HCT116 (cell line): Measurements from ENCODE around the gene TRAPPC14. TPM values are rescaled to one million over a fixed set of nuclear protein-coding genes. Genes with fewer than 3 reads are reported as not detected.

Experiments
- ATAC-seq: fragments of 200-7000 bp; cut with Tn5 transposase; 2 replicates; pipeline ENCODE4 v1.9.1; 2020; ENCODE audit warnings: mild to moderate bottlenecking, moderate library complexity
- BruUV-seq: library from RNA; stranded (reverse); fragments of 400-500 nt; replicated peaks from 2 replicates; lab custom pipeline; 2021; lab: Mats Ljungman, UMichigan
- CTCF ChIA-PET: fragments of 300-600 bp; sonication (Branson Sonifier 250); formaldehyde crosslinking; loops from one replicate; lab custom pipeline; 2021; ENCODE audit warnings: antibody characterized with exemption; lab: Charles Lee
- POLR2A ChIA-PET: fragments of 300-600, 350-600 bp; sonication (Branson Sonifier 250); formaldehyde crosslinking; loops from one replicate; lab custom pipeline; 2021; ENCODE audit warnings: antibody characterized with exemption; lab: Charles Lee
- RAD21 ChIA-PET, 2 experiments: fragments of 300-600 bp; sonication (Branson Sonifier 250); formaldehyde crosslinking; loops; one replicate each; lab custom pipeline; 2023; ENCODE audit warnings: low total read pairs in 2 of 2; ENCODE audit not compliant: uncharacterized antibody in 2 of 2, unreplicated experiment in 2 of 2, low non-redundant PET in 1 of 2; lab: Charles Lee
- DNase-seq: peaks from one replicate; pipeline ENCODE4 v3.0.0-alpha.2; 2010; ENCODE audit warnings: low read depth, low spot score
- H2AFZ ChIP-seq: fragments of 200-600 bp; shearing (Covaris generic), sonication (generic); 2 replicates; pipeline ENCODE4 v1.6.1; 2017; ENCODE audit warnings: low read depth, mixed run types, mixed read lengths, antibody characterized with exemption, low read length; ENCODE audit not compliant: poor library complexity, severe bottlenecking
- H3K27ac ChIP-seq: 2 replicates; pipeline ENCODE4 v1.5.1; 2012; ENCODE audit warnings: low read depth, low read length
- H3K27me3 ChIP-seq: fragments of 200-600 bp; sonication (generic); 2 replicates; pipeline ENCODE4 v1.6.1; 2016; ENCODE audit warnings: mixed run types, low read length, mixed read lengths; ENCODE audit not compliant: insufficient read depth
- H3K36me3 ChIP-seq, 2 experiments: fragments of 200-500 bp in 1 of 2; fragments of 200-600 bp in 1 of 2; sonication (Bioruptor generic) in 1 of 2; sonication (generic) in 1 of 2; 2 replicates each; pipeline versions ENCODE4 v1.5.1 to v1.6.1; 2014 to 2016; ENCODE audit warnings: low read length in 2 of 2, inconsistent platforms in 1 of 2, mixed read lengths in 1 of 2, mixed run types in 1 of 2; ENCODE audit not compliant: insufficient read depth in 2 of 2, control insufficient read depth in 1 of 2
- H3K4me1 ChIP-seq, 2 experiments: fragments of 200-600 bp in 1 of 2; sonication (generic) in 1 of 2; 2 replicates each; pipeline versions ENCODE4 v1.5.1 to v1.6.1; 2012 to 2017; ENCODE audit warnings: low read length in 2 of 2, inconsistent platforms in 1 of 2, mild to moderate bottlenecking in 1 of 2, mixed read lengths in 1 of 2, mixed run types in 1 of 2, moderate library complexity in 1 of 2; ENCODE audit not compliant: insufficient read depth in 2 of 2, control insufficient read depth in 1 of 2
- H3K4me2 ChIP-seq: fragments of 200-600 bp; sonication (generic); 2 replicates; pipeline ENCODE4 v1.6.1; 2017; ENCODE audit warnings: mixed run types, low read length, mixed read lengths
- H3K4me3 ChIP-seq, 2 experiments: fragments of 200-600 bp in 1 of 2; sonication (generic) in 1 of 2; replicated peaks in 1 of 2; 2 replicates each; pipeline ENCODE4 v1.5.1; 2011 to 2016; ENCODE audit warnings: low read length in 2 of 2, control low read depth in 1 of 2, low read depth in 1 of 2, mild to moderate bottlenecking in 1 of 2, mixed read lengths in 1 of 2, mixed run types in 1 of 2
- H3K79me2 ChIP-seq: fragments of 200-600 bp; sonication (generic); 2 replicates; pipeline ENCODE4 v1.6.1; 2017; ENCODE audit warnings: mild to moderate bottlenecking, mixed run types, low read length, moderate library complexity, mixed read lengths; ENCODE audit not compliant: insufficient read depth
- H3K9ac ChIP-seq: fragments of 200-600 bp; sonication (generic); 2 replicates; pipeline ENCODE4 v1.6.1; 2016; ENCODE audit warnings: low read length, mixed read lengths
- H3K9me2 ChIP-seq: fragments of 200-600 bp; sonication (generic), shearing (Covaris generic); 2 replicates; pipeline ENCODE4 v1.6.1; 2017; ENCODE audit warnings: mixed run types, mild to moderate bottlenecking, moderate library complexity; ENCODE audit not compliant: insufficient read depth
- H3K9me3 ChIP-seq, 2 experiments: fragments of 200-500 bp in 1 of 2; fragments of 200-600 bp in 1 of 2; sonication (Bioruptor generic) in 1 of 2; sonication (generic) in 1 of 2; 2 replicates each; pipeline ENCODE4 v1.6.1; 2014 to 2017; ENCODE audit warnings: low read length in 2 of 2, mixed read lengths in 2 of 2, inconsistent platforms in 1 of 2, low read depth in 1 of 2, mild to moderate bottlenecking in 1 of 2, mixed run types in 1 of 2, moderate library complexity in 1 of 2; ENCODE audit not compliant: control insufficient read depth in 1 of 2, insufficient read depth in 1 of 2
- H4K20me1 ChIP-seq: fragments of 200-600 bp; sonication (generic), shearing (Covaris generic); 2 replicates; pipeline ENCODE4 v1.6.1; 2017; ENCODE audit warnings: mixed run types, mild to moderate bottlenecking, moderate library complexity; ENCODE audit not compliant: insufficient read depth
- CEBPB ChIP-seq: IDR thresholded peaks from 2 replicates; pipeline ENCODE4 v1.6.1; 2012; ENCODE audit warnings: low read depth
- CTCF ChIP-seq, 3 experiments: fragments of 200-600 bp in 1 of 3; sonication (generic) in 1 of 3; IDR thresholded peaks in 2 of 3; conservative IDR thresholded peaks in 1 of 3; 2 replicates each; pipeline ENCODE4 v1.5.1; 2012 to 2017; ENCODE audit warnings: low read depth in 2 of 3, low read length in 2 of 3, antibody characterized with exemption in 1 of 3, borderline replicate concordance in 1 of 3, control low read depth in 1 of 3, mild to moderate bottlenecking in 1 of 3, mixed read lengths in 1 of 3, mixed run types in 1 of 3, moderate library complexity in 1 of 3; ENCODE audit not compliant: insufficient read depth in 1 of 3
- EGR1 ChIP-seq: IDR thresholded peaks from 2 replicates; pipeline ENCODE4 v1.6.1; 2012; ENCODE audit warnings: low read depth
- ELF1 ChIP-seq: IDR thresholded peaks from 2 replicates; pipeline ENCODE4 v1.6.1; 2012; ENCODE audit warnings: low read depth, borderline replicate concordance
- FOSL1 ChIP-seq: IDR thresholded peaks from 2 replicates; pipeline ENCODE4 v1.6.1; 2012; ENCODE audit warnings: low read depth
- JUND ChIP-seq: IDR thresholded peaks from 2 replicates; pipeline ENCODE4 v1.6.1; 2012
- RAD21 ChIP-seq: IDR thresholded peaks from 2 replicates; pipeline ENCODE4 v1.6.1; 2012; ENCODE audit warnings: low read depth, mild to moderate bottlenecking
- SP1 ChIP-seq: IDR thresholded peaks from 2 replicates; pipeline ENCODE4 v1.6.1; 2012; ENCODE audit warnings: low read depth
- TCF7L2 ChIP-seq: IDR thresholded peaks from 2 replicates; pipeline ENCODE4 v1.7.0; 2011; ENCODE audit warnings: borderline replicate concordance, inconsistent platforms; ENCODE audit not compliant: insufficient read depth, insufficient read length; ENCODE audit errors: extremely low read depth
- YY1 ChIP-seq: IDR thresholded peaks from 2 replicates; pipeline ENCODE4 v1.6.1; 2011; ENCODE audit warnings: low read length, low read depth, moderate library complexity, mild to moderate bottlenecking; ENCODE audit not compliant: insufficient replicate concordance; ENCODE audit errors: extremely low read depth
- ZNF274 ChIP-seq: fragments of 200-500 bp; sonication (Bioruptor generic); IDR thresholded peaks from 2 replicates; pipeline ENCODE4 v1.6.1; 2014; ENCODE audit warnings: mild to moderate bottlenecking, low read depth, low read length, inconsistent platforms
- intact Hi-C: fragments of 100-400 bp; cut with micrococcal nuclease; formaldehyde crosslinking; loops from 2 replicates; pipeline ENCODE4 v1.10.0; 2022
- total RNA-seq: library from RNA; stranded (reverse); gene quantifications from one replicate; pipeline ENCODE4 v1.2.1, GENCODE V29; 2021; ENCODE audit not compliant: unreplicated experiment
- TF ChIP-seq, protein P1 (sequence below): IDR thresholded peaks from 2 replicates; pipeline ENCODE4 v1.6.1; 2011; ENCODE audit warnings: mild to moderate bottlenecking, low read length, moderate library complexity; ENCODE audit not compliant: insufficient replicate concordance; ENCODE audit errors: extremely low read depth
- TF ChIP-seq, protein P2 (sequence below): IDR thresholded peaks from 2 replicates; pipeline ENCODE4 v1.6.1; 2012; ENCODE audit warnings: low read depth
- TF ChIP-seq, protein P3 (sequence below): IDR thresholded peaks from 2 replicates; pipeline ENCODE4 v1.6.1; 2012

The TRAPPC14 gene
- total RNA-seq, 1 experiment from 2014 or later = 23.2 TPM

DNA sequence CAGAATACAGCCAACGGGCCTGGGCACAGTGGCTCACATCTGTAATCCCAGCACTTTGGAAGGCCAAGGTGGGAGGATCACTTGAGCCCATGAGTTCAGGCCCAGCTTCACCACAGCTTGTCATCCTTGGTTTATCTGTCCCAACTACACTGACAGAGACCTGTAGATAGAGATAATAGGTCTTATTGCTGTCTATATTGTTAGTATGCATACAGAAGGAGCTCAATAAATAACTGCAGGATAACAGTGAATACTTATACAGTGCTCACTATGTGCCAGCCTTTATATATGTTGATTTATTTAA is 37.8 kb downstream of the TRAPPC14 start:
- TF ChIP-seq, protein P1, sequence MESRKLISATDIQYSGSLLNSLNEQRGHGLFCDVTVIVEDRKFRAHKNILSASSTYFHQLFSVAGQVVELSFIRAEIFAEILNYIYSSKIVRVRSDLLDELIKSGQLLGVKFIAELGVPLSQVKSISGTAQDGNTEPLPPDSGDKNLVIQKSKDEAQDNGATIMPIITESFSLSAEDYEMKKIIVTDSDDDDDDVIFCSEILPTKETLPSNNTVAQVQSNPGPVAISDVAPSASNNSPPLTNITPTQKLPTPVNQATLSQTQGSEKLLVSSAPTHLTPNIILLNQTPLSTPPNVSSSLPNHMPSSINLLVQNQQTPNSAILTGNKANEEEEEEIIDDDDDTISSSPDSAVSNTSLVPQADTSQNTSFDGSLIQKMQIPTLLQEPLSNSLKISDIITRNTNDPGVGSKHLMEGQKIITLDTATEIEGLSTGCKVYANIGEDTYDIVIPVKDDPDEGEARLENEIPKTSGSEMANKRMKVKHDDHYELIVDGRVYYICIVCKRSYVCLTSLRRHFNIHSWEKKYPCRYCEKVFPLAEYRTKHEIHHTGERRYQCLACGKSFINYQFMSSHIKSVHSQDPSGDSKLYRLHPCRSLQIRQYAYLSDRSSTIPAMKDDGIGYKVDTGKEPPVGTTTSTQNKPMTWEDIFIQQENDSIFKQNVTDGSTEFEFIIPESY = no peak
- TF ChIP-seq, protein P2, sequence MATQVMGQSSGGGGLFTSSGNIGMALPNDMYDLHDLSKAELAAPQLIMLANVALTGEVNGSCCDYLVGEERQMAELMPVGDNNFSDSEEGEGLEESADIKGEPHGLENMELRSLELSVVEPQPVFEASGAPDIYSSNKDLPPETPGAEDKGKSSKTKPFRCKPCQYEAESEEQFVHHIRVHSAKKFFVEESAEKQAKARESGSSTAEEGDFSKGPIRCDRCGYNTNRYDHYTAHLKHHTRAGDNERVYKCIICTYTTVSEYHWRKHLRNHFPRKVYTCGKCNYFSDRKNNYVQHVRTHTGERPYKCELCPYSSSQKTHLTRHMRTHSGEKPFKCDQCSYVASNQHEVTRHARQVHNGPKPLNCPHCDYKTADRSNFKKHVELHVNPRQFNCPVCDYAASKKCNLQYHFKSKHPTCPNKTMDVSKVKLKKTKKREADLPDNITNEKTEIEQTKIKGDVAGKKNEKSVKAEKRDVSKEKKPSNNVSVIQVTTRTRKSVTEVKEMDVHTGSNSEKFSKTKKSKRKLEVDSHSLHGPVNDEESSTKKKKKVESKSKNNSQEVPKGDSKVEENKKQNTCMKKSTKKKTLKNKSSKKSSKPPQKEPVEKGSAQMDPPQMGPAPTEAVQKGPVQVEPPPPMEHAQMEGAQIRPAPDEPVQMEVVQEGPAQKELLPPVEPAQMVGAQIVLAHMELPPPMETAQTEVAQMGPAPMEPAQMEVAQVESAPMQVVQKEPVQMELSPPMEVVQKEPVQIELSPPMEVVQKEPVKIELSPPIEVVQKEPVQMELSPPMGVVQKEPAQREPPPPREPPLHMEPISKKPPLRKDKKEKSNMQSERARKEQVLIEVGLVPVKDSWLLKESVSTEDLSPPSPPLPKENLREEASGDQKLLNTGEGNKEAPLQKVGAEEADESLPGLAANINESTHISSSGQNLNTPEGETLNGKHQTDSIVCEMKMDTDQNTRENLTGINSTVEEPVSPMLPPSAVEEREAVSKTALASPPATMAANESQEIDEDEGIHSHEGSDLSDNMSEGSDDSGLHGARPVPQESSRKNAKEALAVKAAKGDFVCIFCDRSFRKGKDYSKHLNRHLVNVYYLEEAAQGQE = no peak
- TF ChIP-seq, protein P3, sequence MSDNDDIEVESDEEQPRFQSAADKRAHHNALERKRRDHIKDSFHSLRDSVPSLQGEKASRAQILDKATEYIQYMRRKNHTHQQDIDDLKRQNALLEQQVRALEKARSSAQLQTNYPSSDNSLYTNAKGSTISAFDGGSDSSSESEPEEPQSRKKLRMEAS = no peak
- TF ChIP-seq YY1 (no peak), SP1 (no peak), EGR1 (no peak), ELF1 (no peak), TCF7L2 (no peak), RAD21 (no peak), CTCF (IDR thresholded peaks at IDR 0.05 in 2 of 3, conservative IDR thresholded peaks at IDR 0.05 in 1 of 3; ENCODE audit: borderline replicate concordance in 1 of 3, insufficient read depth in 1 of 3, low read depth in 2 of 3, low read length in 2 of 3) (no peak), FOSL1 (no peak), JUND (no peak), CEBPB (no peak), ZNF274 (no peak)
- TF ChIP-seq, all 23 proteins: peak for 0

More for the DNA sequence above, 37.8 kb downstream of the TRAPPC14 start:
- Histone ChIP-seq H3K4me1 (peaks cover 17 to 33% of the 10 kb centered on the region in 2 experiments), H3K4me2 (peak overlapping the region; percentile 91), H3K36me3 (no peaks in the 10 kb centered on the region), H3K9me3 (no peaks in the 10 kb centered on the region), H3K27me3 (no peaks in the 10 kb centered on the region), H3K9ac (peak overlapping the region; percentile 87; the same call in 1 of the 2 replicates), H2AFZ (no peak overlapping the region), H3K27ac (peak overlapping the region; percentile 50), H3K79me2 (peaks cover 11% of the 10 kb centered on the region), H4K20me1 (no peaks in the 10 kb centered on the region), H3K9me2 (no peaks in the 10 kb centered on the region), H3K4me3 (peak overlapping the region; percentile 90 to 99)
- RAD21 ChIA-PET = no interaction called here
- no peak for ATAC-seq
- DNase-seq = no peak
- POLR2A ChIA-PET = no interaction called here
- no TSS peak for BruUV-seq
- CTCF ChIA-PET = interaction anchor here (0.7 to 1.3 kb wide), 2 partner anchors 9 to 10 kb away, joined by 3 to 4 read pairs; no protein-coding TSS in a partner anchor
- intact Hi-C loops = no loop called here
